Upper lobe of left lung (tissue), 4 donors: Measurements from ENCODE around the gene PRDX3.
A peak's percentile ranks its signal among the peaks of the same experiment; 100 is the strongest.

Experiments
- CTCF ChIP-seq, 6 experiments: fragments of 450-650 bp in 4 of 6; fragments of 200-600 bp in 2 of 6; sonication (generic) in 2 of 6; IDR thresholded peaks; one replicate each; pipeline ENCODE4 v1.5.1; 2016 to 2019; ENCODE audit warnings: antibody characterized with exemption in 6 of 6
- EP300 ChIP-seq, 4 donors: sonication (generic); formaldehyde crosslinking; IDR thresholded peaks; one replicate each; pipeline ENCODE4 v1.5.1; 2017; ENCODE audit warnings: antibody characterized with exemption in 4 of 4, control low read depth in 2 of 4
- POLR2A ChIP-seq, 4 donors: fragments of 450-650 bp; IDR thresholded peaks; one replicate each; pipeline ENCODE4 v1.5.1; 2016 to 2017; ENCODE audit warnings: antibody characterized with exemption in 4 of 4, mild to moderate bottlenecking in 2 of 4
- POLR2AphosphoS5 ChIP-seq, 2 donors: sonication (generic); formaldehyde crosslinking; IDR thresholded peaks; one replicate each; pipeline ENCODE4 v1.5.1; 2017; ENCODE audit warnings: antibody characterized with exemption in 2 of 2

GRCh38 chr10:119198438-119198837 lies 19.8 kb upstream of the PRDX3 start:
- TF ChIP-seq EP300 (IDR thresholded peaks at IDR 0.05) (no peak), POLR2A (IDR thresholded peaks at IDR 0.05) (no peak), CTCF (IDR thresholded peaks at IDR 0.05) (peak in 1 of 6 experiments; percentile 9), POLR2AphosphoS5 (IDR thresholded peaks at IDR 0.05) (no peak)
